Neural cell (in vitro differentiated cells): ENCODE measurements around the gene ACOXL. TPM values are rescaled to one million over a fixed set of nuclear protein-coding genes. Genes with fewer than 3 reads are reported as not detected.

ENCODE experiments used
- H2AFZ ChIP-seq: fragments of 200-600, 300-800 bp; sonication (generic), shearing (Covaris generic); 2 replicates; pipeline ENCODE4 v1.6.0; 2014; ENCODE audit warnings: low read depth, mild to moderate bottlenecking, antibody characterized with exemption, low read length, moderate library complexity
- H3F3A ChIP-seq: fragments of 200-600 bp; shearing (Covaris generic); 2 replicates; pipeline ENCODE4 v1.6.1; 2016; ENCODE audit warnings: mild to moderate bottlenecking, moderate library complexity, mixed read lengths, antibody characterized with exemption, low read length; ENCODE audit not compliant: insufficient read depth, poor library complexity, severe bottlenecking
- H3K27ac ChIP-seq: fragments of 200-600, 300-800 bp; sonication (generic), shearing (Covaris generic); 2 replicates; pipeline ENCODE4 v1.5.1; 2014; ENCODE audit warnings: mild to moderate bottlenecking, low read length, moderate library complexity
- H3K27me3 ChIP-seq: fragments of 300-800, 200-600 bp; sonication (generic), shearing (Covaris generic); 2 replicates; pipeline ENCODE4 v1.6.0; 2014; ENCODE audit warnings: mild to moderate bottlenecking, low read depth, low read length, moderate library complexity; ENCODE audit not compliant: insufficient read depth
- H3K36me3 ChIP-seq: fragments of 300-800, 200-600 bp; sonication (generic), shearing (Covaris generic); 2 replicates; pipeline ENCODE4 v1.5.1; 2014; ENCODE audit warnings: mild to moderate bottlenecking, antibody characterized with exemption, low read length, moderate library complexity; ENCODE audit not compliant: insufficient read depth
- H3K4me2 ChIP-seq: fragments of 300-800, 200-600 bp; sonication (generic), shearing (Covaris generic); 2 replicates; pipeline ENCODE4 v1.6.0; 2014; ENCODE audit warnings: mild to moderate bottlenecking, low read length
- H3K4me3 ChIP-seq: fragments of 300-800, 200-600 bp; sonication (generic), shearing (Covaris generic); 2 replicates; pipeline ENCODE4 v1.5.1; 2014; ENCODE audit warnings: mild to moderate bottlenecking, low read length, moderate library complexity
- H3K79me2 ChIP-seq: fragments of 200-600 bp; shearing (Covaris generic); replicated peaks from 2 replicates; pipeline ENCODE4 v1.6.0; 2014; ENCODE audit warnings: mild to moderate bottlenecking, low read length, moderate library complexity; ENCODE audit not compliant: insufficient read depth
- H3K9ac ChIP-seq: fragments of 300-800, 200-600 bp; sonication (generic), shearing (Covaris generic); 2 replicates; pipeline ENCODE4 v1.6.1; 2016; ENCODE audit warnings: mild to moderate bottlenecking, low read length, mixed read lengths
- H3K9me2 ChIP-seq: fragments of 200-600 bp; shearing (Covaris generic); 2 replicates; pipeline ENCODE4 v1.6.1; 2016; ENCODE audit warnings: mild to moderate bottlenecking, low read length, mixed read lengths; ENCODE audit not compliant: insufficient read depth
- H3K9me3 ChIP-seq: fragments of 200-600, 300-800 bp; sonication (generic), shearing (Covaris generic); 2 replicates; pipeline ENCODE4 v1.6.1; 2016; ENCODE audit warnings: mild to moderate bottlenecking, mixed run types, low read length, moderate library complexity, mixed read lengths
- H4K20me1 ChIP-seq: fragments of 200-600 bp; shearing (Covaris generic); 2 replicates; pipeline ENCODE4 v1.6.1; 2016; ENCODE audit warnings: mild to moderate bottlenecking, mixed run types; ENCODE audit not compliant: insufficient read depth
- EP300 ChIP-seq: fragments of 450-650 bp; conservative IDR thresholded peaks from 2 replicates; pipeline ENCODE4 v1.6.1; 2014; ENCODE audit warnings: antibody characterized with exemption, mild to moderate bottlenecking, moderate library complexity; ENCODE audit not compliant: poor library complexity, severe bottlenecking
- EZH2 ChIP-seq: fragments of 200-600, 300-800 bp; shearing (Covaris generic), sonication (generic); IDR thresholded peaks from 2 replicates; pipeline ENCODE4 v1.6.1; 2014; ENCODE audit warnings: antibody characterized with exemption, low read length, borderline replicate concordance, mild to moderate bottlenecking; ENCODE audit not compliant: insufficient read depth, poor library complexity, severe bottlenecking
- MXI1 ChIP-seq: fragments of 450-650 bp; conservative IDR thresholded peaks from 2 replicates; pipeline ENCODE4 v1.6.1; 2014; ENCODE audit warnings: antibody characterized with exemption, mild to moderate bottlenecking; ENCODE audit not compliant: poor library complexity, severe bottlenecking
- POLR2AphosphoS5 ChIP-seq: IDR thresholded peaks from 2 replicates; pipeline ENCODE4 v1.6.1; 2012
- RAD21 ChIP-seq: fragments of 450-650 bp; conservative IDR thresholded peaks from 2 replicates; pipeline ENCODE4 v1.6.1; 2014; ENCODE audit warnings: antibody characterized with exemption, mild to moderate bottlenecking, moderate library complexity
- SMC3 ChIP-seq: fragments of 450-650 bp; conservative IDR thresholded peaks from 2 replicates; pipeline ENCODE4 v1.6.1; 2014; ENCODE audit warnings: antibody characterized with exemption, mild to moderate bottlenecking, moderate library complexity; ENCODE audit not compliant: poor library complexity
- TAF1 ChIP-seq: IDR thresholded peaks from 2 replicates; pipeline ENCODE4 v1.6.1; 2012; ENCODE audit warnings: low read depth
- polyA plus RNA-seq: library from polyadenylated mRNA; depleted of rRNA; stranded (reverse); fragments of >200 nt; gene quantifications from 2 replicates; pipeline ENCODE4 v1.2.3, GENCODE V29; 2014
- TF ChIP-seq, protein P1 (sequence below): fragments of 450-650 bp; IDR thresholded peaks from 2 replicates; pipeline ENCODE4 v1.5.1; 2014; ENCODE audit warnings: antibody characterized with exemption, mild to moderate bottlenecking, moderate library complexity; ENCODE audit not compliant: poor library complexity, severe bottlenecking
- TF ChIP-seq, protein P2 (sequence below): IDR thresholded peaks from 2 replicates; pipeline ENCODE4 v1.6.1; 2012; ENCODE audit warnings: borderline replicate concordance

ACOXL gene
- polyA plus RNA-seq, 1 donor from 2014 or later: not detected

DNA sequence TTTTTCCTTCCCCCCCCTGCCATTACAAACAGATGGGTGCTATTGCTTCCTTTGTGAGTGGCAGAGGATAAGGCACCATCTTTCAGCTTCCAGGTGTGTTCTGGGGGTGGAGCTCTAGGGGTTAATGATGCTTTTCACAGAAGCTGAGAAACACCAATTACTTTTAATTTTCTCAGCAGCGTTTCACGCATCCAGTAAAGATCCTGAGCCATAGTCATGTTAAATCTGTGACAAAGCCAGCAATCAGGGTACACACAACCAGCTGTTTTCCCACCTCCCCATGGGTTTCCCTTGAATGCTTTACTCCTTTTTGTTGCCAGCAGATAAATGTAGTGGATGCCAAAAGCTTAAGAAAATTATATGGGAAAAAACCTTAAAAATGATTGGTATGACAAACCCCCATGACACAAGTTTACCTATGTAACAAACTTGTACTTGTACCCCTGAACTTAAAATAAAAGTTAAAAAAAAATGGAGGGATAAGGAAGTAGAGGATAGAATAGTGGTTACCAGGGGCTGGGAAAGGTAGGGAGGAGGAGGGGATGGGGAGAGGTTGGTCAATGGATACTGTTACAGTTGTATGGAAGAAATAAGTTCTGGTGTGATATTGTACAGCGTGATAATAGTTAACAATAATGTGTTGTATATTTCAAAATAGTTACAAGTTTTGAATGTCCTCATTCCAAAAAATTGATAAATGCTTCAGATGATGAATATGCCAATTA, 70.0 kb downstream of the ACOXL start:
- no peaks in the 10 kb centered on the region for H3K79me2 ChIP-seq
- H3K4me2 ChIP-seq: no peak overlapping the region

DNA sequence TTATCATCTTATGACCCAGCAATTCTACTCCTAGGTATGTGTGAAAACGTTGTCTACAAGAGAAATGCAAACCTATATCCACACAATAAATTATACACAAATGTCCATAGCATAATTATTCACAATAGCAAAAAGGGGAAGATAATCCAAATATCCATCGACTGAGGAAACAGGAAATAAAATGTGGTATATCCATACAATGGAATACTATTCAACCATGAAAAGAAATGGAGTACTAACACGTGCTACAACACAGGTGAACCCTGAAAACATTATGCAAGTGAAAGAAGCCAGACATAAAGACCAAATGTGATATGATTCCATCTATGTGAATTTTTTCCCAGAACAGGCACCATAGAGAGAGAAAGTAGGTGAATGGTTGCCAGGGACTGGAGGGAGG, 72.1 kb downstream of the ACOXL start:
- no peaks in the 10 kb centered on the region for H3F3A ChIP-seq
- TF ChIP-seq MXI1: no peak
- TF ChIP-seq, protein P1, sequence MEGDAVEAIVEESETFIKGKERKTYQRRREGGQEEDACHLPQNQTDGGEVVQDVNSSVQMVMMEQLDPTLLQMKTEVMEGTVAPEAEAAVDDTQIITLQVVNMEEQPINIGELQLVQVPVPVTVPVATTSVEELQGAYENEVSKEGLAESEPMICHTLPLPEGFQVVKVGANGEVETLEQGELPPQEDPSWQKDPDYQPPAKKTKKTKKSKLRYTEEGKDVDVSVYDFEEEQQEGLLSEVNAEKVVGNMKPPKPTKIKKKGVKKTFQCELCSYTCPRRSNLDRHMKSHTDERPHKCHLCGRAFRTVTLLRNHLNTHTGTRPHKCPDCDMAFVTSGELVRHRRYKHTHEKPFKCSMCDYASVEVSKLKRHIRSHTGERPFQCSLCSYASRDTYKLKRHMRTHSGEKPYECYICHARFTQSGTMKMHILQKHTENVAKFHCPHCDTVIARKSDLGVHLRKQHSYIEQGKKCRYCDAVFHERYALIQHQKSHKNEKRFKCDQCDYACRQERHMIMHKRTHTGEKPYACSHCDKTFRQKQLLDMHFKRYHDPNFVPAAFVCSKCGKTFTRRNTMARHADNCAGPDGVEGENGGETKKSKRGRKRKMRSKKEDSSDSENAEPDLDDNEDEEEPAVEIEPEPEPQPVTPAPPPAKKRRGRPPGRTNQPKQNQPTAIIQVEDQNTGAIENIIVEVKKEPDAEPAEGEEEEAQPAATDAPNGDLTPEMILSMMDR: no peak
- TF ChIP-seq, protein P2, sequence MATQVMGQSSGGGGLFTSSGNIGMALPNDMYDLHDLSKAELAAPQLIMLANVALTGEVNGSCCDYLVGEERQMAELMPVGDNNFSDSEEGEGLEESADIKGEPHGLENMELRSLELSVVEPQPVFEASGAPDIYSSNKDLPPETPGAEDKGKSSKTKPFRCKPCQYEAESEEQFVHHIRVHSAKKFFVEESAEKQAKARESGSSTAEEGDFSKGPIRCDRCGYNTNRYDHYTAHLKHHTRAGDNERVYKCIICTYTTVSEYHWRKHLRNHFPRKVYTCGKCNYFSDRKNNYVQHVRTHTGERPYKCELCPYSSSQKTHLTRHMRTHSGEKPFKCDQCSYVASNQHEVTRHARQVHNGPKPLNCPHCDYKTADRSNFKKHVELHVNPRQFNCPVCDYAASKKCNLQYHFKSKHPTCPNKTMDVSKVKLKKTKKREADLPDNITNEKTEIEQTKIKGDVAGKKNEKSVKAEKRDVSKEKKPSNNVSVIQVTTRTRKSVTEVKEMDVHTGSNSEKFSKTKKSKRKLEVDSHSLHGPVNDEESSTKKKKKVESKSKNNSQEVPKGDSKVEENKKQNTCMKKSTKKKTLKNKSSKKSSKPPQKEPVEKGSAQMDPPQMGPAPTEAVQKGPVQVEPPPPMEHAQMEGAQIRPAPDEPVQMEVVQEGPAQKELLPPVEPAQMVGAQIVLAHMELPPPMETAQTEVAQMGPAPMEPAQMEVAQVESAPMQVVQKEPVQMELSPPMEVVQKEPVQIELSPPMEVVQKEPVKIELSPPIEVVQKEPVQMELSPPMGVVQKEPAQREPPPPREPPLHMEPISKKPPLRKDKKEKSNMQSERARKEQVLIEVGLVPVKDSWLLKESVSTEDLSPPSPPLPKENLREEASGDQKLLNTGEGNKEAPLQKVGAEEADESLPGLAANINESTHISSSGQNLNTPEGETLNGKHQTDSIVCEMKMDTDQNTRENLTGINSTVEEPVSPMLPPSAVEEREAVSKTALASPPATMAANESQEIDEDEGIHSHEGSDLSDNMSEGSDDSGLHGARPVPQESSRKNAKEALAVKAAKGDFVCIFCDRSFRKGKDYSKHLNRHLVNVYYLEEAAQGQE: no peak
- TF ChIP-seq RAD21: no peak
- no peak for TF ChIP-seq POLR2AphosphoS5
- TF ChIP-seq EP300: no peak
- TF ChIP-seq TAF1: no peak
- TF ChIP-seq EZH2: no peak
- no peak for TF ChIP-seq SMC3

More for the DNA sequence above, 70.0 kb downstream of the ACOXL start:
- Histone ChIP-seq H2AFZ (no peak overlapping the region), H3K9me3 (no peaks in the 10 kb centered on the region), H3K9me2 (no peaks in the 10 kb centered on the region), H3K4me3 (no peak overlapping the region), H3K9ac (no peak overlapping the region), H4K20me1 (no peaks in the 10 kb centered on the region), H3K36me3 (no peaks in the 10 kb centered on the region), H3K27ac (no peak overlapping the region), H3F3A (no peaks in the 10 kb centered on the region), H3K27me3 (no peaks in the 10 kb centered on the region)
- TF ChIP-seq, protein P1: no peak
- no peak for TF ChIP-seq TAF1

More for the DNA sequence above, 72.1 kb downstream of the ACOXL start:
- no peak overlapping the region for H3K4me2 ChIP-seq
- no peak overlapping the region for H3K9ac ChIP-seq
- H3K4me3 ChIP-seq: no peak overlapping the region
- H3K36me3 ChIP-seq: no peaks in the 10 kb centered on the region
- H4K20me1 ChIP-seq: no peaks in the 10 kb centered on the region
- no peaks in the 10 kb centered on the region for H3K9me3 ChIP-seq
- H2AFZ ChIP-seq: no peak overlapping the region
- no peak overlapping the region for H3K27ac ChIP-seq
- no peaks in the 10 kb centered on the region for H3K27me3 ChIP-seq
- H3K79me2 ChIP-seq: no peaks in the 10 kb centered on the region
- no peaks in the 10 kb centered on the region for H3K9me2 ChIP-seq
